GM21723 (cell line): Measurements from ENCODE around the gene SDCCAG8.

Source experiments
- ATAC-seq: cut with Tn5 transposase; IDR thresholded peaks from one replicate; pipeline ENCODE4 v1.9.1; 2021; ENCODE audit warnings: mild to moderate bottlenecking, moderate library complexity; ENCODE audit not compliant: unreplicated experiment

SDCCAG8 gene

DNA sequence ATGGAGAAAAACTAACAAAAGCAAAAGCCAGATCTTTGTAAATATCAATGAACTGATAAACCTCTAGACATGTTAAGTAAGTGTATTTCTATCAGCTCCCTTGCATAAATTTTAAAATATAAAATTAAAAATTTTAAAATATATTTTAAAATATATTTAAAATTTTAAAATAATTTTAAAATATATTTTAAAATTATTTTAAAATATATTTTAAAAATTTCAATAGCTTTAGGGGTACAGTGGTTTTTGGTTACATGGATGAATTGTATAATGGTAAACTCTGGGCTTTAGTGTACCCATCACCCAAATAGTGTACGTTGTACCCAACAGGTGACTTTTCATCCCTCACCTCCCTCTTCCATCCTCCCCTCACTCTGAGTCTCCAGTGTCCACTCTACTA is 279.2 kb downstream of the SDCCAG8 start:
- ATAC-seq = no peak

DNA sequence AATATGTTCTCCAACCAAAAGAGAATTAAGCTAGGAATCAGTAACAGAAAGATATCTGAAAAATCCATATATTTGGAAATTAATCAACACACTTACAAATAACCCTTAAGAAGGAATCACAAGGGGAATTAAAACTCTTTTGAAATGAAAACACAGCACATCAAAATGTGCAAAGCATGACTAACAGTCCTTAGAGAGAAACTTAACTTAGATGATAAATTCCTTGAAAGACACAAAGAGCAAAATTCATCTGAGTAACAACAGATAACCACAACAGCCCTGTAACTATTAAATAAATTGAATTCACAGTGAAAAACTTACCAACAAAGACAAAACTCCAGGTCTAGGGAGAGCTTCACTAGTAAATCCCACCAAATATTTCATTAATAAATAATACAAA is 283.8 kb downstream of the SDCCAG8 start:
- ATAC-seq = no peak

DNA sequence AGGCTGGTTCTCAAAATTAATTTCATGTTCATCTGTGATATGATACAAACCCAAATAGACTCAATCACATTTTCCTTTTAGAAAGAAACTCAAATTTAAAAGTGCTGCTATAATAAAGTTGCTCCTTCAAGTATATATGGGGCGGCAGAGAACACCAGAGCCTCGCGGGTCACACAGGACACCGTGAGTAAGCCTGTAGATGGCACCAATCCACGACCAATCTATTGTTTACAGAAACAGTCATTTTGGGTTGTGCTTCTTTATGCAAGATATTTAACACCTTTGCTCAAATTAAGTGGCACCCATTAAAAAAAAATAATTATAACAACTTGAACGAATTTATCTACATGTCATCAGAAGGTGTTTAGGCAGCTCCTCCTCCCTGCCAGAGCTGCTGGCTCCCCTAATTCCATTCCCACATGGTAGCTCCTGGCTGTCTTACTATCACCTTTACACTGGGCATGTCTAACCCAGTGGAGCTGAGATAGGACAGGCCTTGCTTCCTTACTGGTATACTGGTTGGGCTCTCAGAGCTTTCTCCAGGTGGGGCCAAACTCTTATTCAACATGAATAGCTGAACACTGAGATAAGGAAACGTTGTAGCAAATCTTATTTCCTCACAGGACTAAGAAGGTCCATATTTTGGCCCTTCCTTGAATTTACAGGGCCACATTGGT is 287.0 kb downstream of the SDCCAG8 start:
- no peak for ATAC-seq

DNA sequence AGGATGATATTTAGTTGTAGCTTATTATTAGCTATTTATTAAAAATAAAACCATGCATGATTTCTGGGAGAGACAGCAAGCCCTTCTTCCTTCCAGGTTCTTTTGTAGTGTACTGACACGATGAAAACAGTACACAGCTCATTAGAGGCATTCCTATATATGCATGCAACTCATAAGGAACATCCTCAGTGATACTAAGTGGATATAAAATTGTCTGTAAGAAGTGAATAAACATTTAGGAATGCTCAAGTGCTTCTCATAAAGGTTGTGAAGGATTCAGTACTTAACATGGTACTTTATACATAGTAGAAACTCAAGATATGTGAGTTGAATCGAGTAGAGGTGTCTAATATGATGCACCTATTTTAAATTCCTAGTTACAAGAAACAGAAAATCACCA is 287.7 kb downstream of the SDCCAG8 start:
- no peak for ATAC-seq

DNA sequence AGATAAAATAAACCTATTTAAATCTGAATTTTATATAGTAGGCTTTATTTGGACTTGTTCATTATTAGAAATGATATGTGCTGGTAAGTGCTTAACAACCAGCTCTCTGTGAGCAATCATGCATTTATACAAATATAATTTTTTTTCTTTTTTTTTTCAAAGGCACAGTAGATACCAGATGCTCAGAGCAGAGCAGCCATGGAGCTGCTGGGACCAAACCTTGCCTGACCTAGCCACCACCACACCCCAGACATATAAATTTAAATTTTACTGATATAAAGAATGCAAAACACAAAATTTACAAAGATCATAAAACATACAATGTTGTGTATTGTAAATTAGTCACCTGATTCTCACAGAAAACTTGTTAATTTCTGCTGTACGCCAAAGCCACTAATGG is 290.6 kb downstream of the SDCCAG8 start:
- ATAC-seq = no peak

DNA sequence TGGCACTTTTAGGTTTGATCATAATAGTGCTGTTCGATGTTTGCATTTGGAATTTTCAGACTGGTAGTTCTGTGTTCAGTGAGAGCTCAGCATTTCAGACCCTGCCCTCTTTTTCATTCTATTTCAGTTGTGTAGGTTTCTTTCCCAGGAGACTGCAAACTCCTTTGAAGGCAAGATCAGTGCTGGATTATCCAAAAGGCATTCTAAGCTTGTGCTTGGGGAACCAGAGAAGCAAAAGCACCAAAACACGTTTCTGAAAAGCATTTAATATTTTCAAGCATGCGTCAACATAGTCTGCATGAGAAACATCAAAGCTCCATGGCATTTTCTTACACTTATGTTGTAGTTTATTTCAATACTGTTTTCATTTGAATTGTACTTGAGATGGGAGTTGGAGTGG is 292.1 kb downstream of the SDCCAG8 start:
- no peak for ATAC-seq

DNA sequence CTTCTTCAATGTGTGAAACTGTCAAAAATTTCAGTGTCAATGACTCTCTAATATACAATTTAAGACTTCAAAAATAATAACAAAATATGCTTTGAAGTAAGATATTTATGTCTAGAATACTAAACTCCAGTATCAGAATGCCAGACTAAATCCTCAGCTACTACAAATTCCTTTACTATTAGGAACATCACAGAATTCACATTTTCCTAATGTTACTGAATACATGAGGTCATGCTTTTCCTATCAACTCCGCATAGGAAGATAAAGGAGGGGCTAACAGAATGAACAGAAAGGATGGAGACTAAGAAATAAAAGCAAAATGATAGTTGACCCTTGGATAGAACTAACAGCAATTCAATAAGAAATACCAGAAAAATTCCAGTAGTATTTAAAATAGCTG is 292.7 kb downstream of the SDCCAG8 start:
- ATAC-seq = no peak

DNA sequence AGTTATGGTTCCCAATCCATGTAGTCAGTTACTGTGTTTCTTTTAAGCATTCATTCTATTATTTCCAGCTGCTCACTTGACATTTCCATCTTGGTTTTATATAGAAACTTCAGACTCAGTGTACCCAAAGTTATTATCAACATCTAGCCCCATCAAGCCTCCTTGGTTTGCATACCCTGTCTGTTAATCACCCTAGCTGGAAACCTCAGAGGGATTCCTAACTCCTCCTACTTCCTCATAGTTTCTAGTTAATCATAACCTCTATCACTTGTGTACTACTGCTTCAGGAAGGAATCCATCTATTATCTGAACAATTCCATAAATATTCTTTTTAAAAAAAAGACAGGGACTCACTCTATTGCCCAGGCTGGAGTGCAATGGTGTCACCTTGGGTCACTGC is 293.3 kb downstream of the SDCCAG8 start:
- ATAC-seq = no peak
